Measurements from ENCODE around the gene ADAMTS9. TPM values are rescaled to one million over a fixed set of nuclear protein-coding genes. Genes with fewer than 3 reads are reported as not detected.

ADAMTS9 gene
- total and polyA plus RNA-seq, 2 donors (not counting 1 experiment from before 2014, with no cell fraction given), result not detected

- peaks cover 0 to 4% of the 10 kb centered on the region in 2 donors for H3K4me1 ChIP-seq (ENCODE audit: control insufficient read depth in 2 of 2, insufficient read depth in 2 of 2, low read length in 2 of 2)
- H3K36me3 ChIP-seq (replicated peaks in 1 of 2; ENCODE audit: control extremely low read depth in 1 of 2, control insufficient read depth in 1 of 2, extremely low read depth in 1 of 2, insufficient read depth in 2 of 2, low read length in 1 of 2), result no peaks in the 10 kb centered on the region
- intact Hi-C loops (cut with micrococcal nuclease), result no loop called here
- no peak overlapping the region for H3K9ac ChIP-seq (ENCODE audit: low read length)
- H2AFZ ChIP-seq (ENCODE audit: insufficient read depth, low read depth, low read length, poor library complexity, severe bottlenecking), result no peak overlapping the region
- no peaks in the 10 kb centered on the region for H4K20me1 ChIP-seq (ENCODE audit: control insufficient read depth, insufficient read depth, low read length, poor library complexity, severe bottlenecking)
- H3K4me3 ChIP-seq (ENCODE audit: control extremely low read depth in 1 of 5, extremely low read depth in 1 of 5, insufficient read depth in 1 of 5, low read depth in 2 of 5, low read length in 4 of 5), result no peak overlapping the region
- H3K27ac ChIP-seq (ENCODE audit: low read length in 2 of 2), result no peak overlapping the region
- ChIA-PET CTCF (no interaction called here), POLR2A (no interaction called here)
- no peaks in the 10 kb centered on the region for H3K9me3 ChIP-seq (ENCODE audit: control extremely low read depth in 1 of 3, control insufficient read depth in 2 of 3, insufficient read depth in 1 of 3, low read length in 2 of 3)
- ATAC-seq (ENCODE audit: low read depth), result no peak
- H3K9me3 Mint-ChIP-seq (ENCODE audit: insufficient read depth), result no peaks in the 10 kb centered on the region
- no peak overlapping the region for H3K4me2 ChIP-seq (replicated peaks; ENCODE audit: low read depth, low read length, poor library complexity, severe bottlenecking)
- WGBS (ENCODE audit: insufficient coverage), result no CpG with 5 or more reads among the region's 2 CpGs
- peaks cover 2% of the 10 kb centered on the region for H3K4me1 Mint-ChIP-seq
- no peaks in the 10 kb centered on the region for H3K79me2 ChIP-seq (ENCODE audit: control insufficient read depth, insufficient read depth, low read length)
- no peak overlapping the region for H3K27ac Mint-ChIP-seq
- DNase-seq, result no peak
- TF ChIP-seq CTCF (IDR thresholded peaks at IDR 0.05), result no peak
- TF ChIP-seq EZH2 (IDR thresholded peaks at IDR 0.05; ENCODE audit: borderline replicate concordance, insufficient read depth, low read depth, low read length, poor library complexity, severe bottlenecking), result no peak
- no peak overlapping the region for H3K4me3 Mint-ChIP-seq
- peaks cover 15% of the 10 kb centered on the region for H3K27me3 Mint-ChIP-seq
- no peaks in the 10 kb centered on the region for H3K27me3 ChIP-seq (replicated peaks in 1 of 4; ENCODE audit: control extremely low read depth in 1 of 4, control insufficient read depth in 3 of 4, insufficient read depth in 4 of 4, low read length in 3 of 4)
These were observed 151.6 kb downstream of the ADAMTS9 start for GRCh38 chr3:64536166-64536565.

- no peaks in the 10 kb centered on the region for H3K9me3 Mint-ChIP-seq (ENCODE audit: insufficient read depth)
- ChIA-PET POLR2A (no interaction called here), CTCF (interaction anchor here (0.6 kb wide), 1 partner anchor 1198 kb away, joined by 3 read pairs; no protein-coding TSS in a partner anchor)
- no peaks in the 10 kb centered on the region for H3K9me3 ChIP-seq (ENCODE audit: control extremely low read depth in 1 of 3, control insufficient read depth in 2 of 3, insufficient read depth in 1 of 3, low read length in 2 of 3)
- H3K36me3 ChIP-seq (replicated peaks in 1 of 2; ENCODE audit: control extremely low read depth in 1 of 2, control insufficient read depth in 1 of 2, extremely low read depth in 1 of 2, insufficient read depth in 2 of 2, low read length in 1 of 2), result no peaks in the 10 kb centered on the region
- H3K4me1 ChIP-seq (ENCODE audit: control insufficient read depth in 2 of 2, insufficient read depth in 2 of 2, low read length in 2 of 2), result peaks cover 0 to 4% of the 10 kb centered on the region in 2 donors
- H3K4me3 Mint-ChIP-seq, result no peak overlapping the region
- H4K20me1 ChIP-seq (ENCODE audit: control insufficient read depth, insufficient read depth, low read length, poor library complexity, severe bottlenecking), result no peaks in the 10 kb centered on the region
- WGBS (ENCODE audit: insufficient coverage), result 22% methylated on average over 14 of the region's 14 CpGs
- no peak overlapping the region for H3K27ac ChIP-seq (ENCODE audit: low read length in 2 of 2)
- peak; percentile 21 for DNase-seq
- H3K4me1 Mint-ChIP-seq, result peaks cover 2% of the 10 kb centered on the region
- H3K27me3 ChIP-seq (replicated peaks in 1 of 4; ENCODE audit: control extremely low read depth in 1 of 4, control insufficient read depth in 3 of 4, insufficient read depth in 4 of 4, low read length in 3 of 4), result no peaks in the 10 kb centered on the region
- TF ChIP-seq CTCF (IDR thresholded peaks at IDR 0.05) (peak; percentile 25), EZH2 (IDR thresholded peaks at IDR 0.05; ENCODE audit: borderline replicate concordance, insufficient read depth, low read depth, low read length, poor library complexity, severe bottlenecking) (no peak)
- H3K4me2 ChIP-seq (replicated peaks; ENCODE audit: low read depth, low read length, poor library complexity, severe bottlenecking), result no peak overlapping the region
- H3K4me3 ChIP-seq (ENCODE audit: control extremely low read depth in 1 of 5, extremely low read depth in 1 of 5, insufficient read depth in 1 of 5, low read depth in 2 of 5, low read length in 4 of 5), result no peak overlapping the region
- intact Hi-C loops (cut with micrococcal nuclease), result no loop called here
- no peak overlapping the region for H3K9ac ChIP-seq (ENCODE audit: low read length)
- peak overlapping the region; percentile 44 for H2AFZ ChIP-seq (ENCODE audit: insufficient read depth, low read depth, low read length, poor library complexity, severe bottlenecking)
- peak; percentile 43 for ATAC-seq (ENCODE audit: low read depth)
- H3K27me3 Mint-ChIP-seq, result peaks cover 17% of the 10 kb centered on the region
- no peaks in the 10 kb centered on the region for H3K79me2 ChIP-seq (ENCODE audit: control insufficient read depth, insufficient read depth, low read length)
- no peak overlapping the region for H3K27ac Mint-ChIP-seq
These were observed 154.0 kb downstream of the ADAMTS9 start for GRCh38 chr3:64533617-64534317.

All from B cell (primary cell).